D721Med (cell line): ENCODE results near the gene PKIB.

Experiments
- DNase-seq: peaks from one replicate; pipeline ENCODE4 v3.0.0; 2011; ENCODE audit warnings: low spot score; ENCODE audit not compliant: insufficient read length
- FAIRE-seq: peaks from 2 replicates; lab custom pipeline; 2011; peaks lifted over from hg19 to GRCh38; lab: Jason Lieb, UNC
- CTCF ChIP-seq: IDR thresholded peaks from 2 replicates; pipeline ENCODE4 v1.5.1; 2012; ENCODE audit warnings: mild to moderate bottlenecking, control low read depth; ENCODE audit not compliant: insufficient read depth; ENCODE audit errors: missing control alignments

Gene PKIB

DNA sequence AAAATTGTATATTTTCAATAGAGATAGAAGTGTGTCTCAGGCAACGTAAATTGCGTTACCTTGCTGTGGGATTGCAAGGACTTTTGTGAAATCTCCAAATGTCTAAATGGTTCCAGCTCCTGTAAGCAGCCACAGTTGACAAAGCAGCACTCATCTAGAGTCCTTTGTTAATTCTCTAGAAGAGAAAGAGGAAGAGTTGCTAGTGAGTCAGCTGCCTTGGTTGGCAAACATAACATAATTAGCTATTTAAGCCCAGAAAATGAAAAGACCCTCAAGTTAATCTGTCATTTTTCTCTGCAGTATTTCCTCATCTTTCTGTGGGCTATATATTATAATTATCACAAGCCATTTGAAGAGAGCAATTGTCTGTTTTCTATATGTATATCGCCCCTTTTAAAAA lies 102.9 kb downstream of the PKIB start:
- no peak for DNase-seq
- no peak for FAIRE-seq
- no peak for TF ChIP-seq CTCF

GRCh38 chr6:122714059-122714458 lies 103.9 kb downstream of the PKIB start:
- no peak for FAIRE-seq
- DNase-seq = no peak
- no peak for TF ChIP-seq CTCF

DNA sequence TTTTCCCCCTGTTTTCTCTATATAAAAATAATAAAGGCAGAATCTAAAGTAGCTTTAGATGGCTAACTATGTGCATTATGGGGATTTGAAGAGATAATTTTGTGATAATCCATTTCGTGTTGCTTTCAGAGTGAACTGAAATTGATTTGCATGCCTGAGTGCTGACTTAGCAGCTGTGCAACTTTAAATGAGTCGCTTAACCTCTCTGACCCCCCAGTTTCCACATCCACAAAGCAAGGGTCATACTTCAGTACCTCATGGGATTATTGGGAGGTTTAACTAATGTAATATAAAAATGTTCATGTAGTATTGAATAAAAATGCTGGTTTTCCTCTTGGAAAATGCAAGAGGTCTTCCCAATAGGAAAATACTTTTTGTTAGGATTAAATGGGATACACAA lies 105.5 kb downstream of the PKIB start:
- no peak for TF ChIP-seq CTCF
- no peak for DNase-seq
- no peak for FAIRE-seq

- no peak for TF ChIP-seq CTCF
- DNase-seq (no peak), FAIRE-seq (peak; percentile 93)
These were observed 107.1 kb downstream of the PKIB start for GRCh38 chr6:122717350-122717749.

GRCh38 chr6:122718616-122719015 lies 108.4 kb downstream of the PKIB start:
- no peak for FAIRE-seq
- no peak for DNase-seq
- no peak for TF ChIP-seq CTCF

DNA sequence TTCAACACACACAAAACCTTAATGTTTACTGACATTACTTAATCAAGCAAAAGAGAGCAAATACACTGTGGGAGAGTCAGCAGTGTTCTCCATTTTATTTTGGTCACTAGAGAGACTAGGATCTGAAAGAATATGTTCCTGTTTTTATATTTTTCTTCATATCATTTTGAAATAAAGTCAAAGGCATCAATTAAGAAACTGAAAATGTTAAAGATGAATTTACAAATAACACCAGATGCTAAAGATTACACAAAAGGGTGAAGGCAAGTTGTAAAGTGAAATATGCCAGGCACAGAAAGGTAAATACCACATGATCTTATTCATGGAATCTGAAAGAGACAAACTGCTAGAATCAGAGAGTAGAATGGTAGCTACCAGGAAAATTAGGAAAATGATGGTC lies 109.0 kb downstream of the PKIB start:
- FAIRE-seq (peak; percentile 82), DNase-seq (no peak)
- TF ChIP-seq CTCF = no peak

- no peak for DNase-seq
- FAIRE-seq = no peak
- TF ChIP-seq CTCF = no peak
These were observed 112.5 kb downstream of the PKIB start for GRCh38 chr6:122722746-122723145.
